GM10266 (cell line): Measurements from ENCODE around the gene MGAT4A.

Experiments
- DNase-seq: peaks from one replicate; pipeline ENCODE4 v3.0.0; 2012; ENCODE audit errors: extremely low spot score
- CTCF ChIP-seq: IDR thresholded peaks from 2 replicates; pipeline ENCODE4 v1.5.1; 2012; ENCODE audit warnings: mild to moderate bottlenecking, low read depth; ENCODE audit not compliant: control insufficient read depth, insufficient read depth; ENCODE audit errors: missing control alignments

Gene MGAT4A

GRCh38 chr2:98614024-98614739 lies 116.8 kb downstream of the MGAT4A start:
- DNase-seq, result no peak
- TF ChIP-seq CTCF, result no peak

GRCh38 chr2:98608962-98609604 lies 121.8 kb downstream of the MGAT4A start:
- TF ChIP-seq CTCF, result no peak
- no peak for DNase-seq

- DNase-seq, result peak; percentile 95
- no peak for TF ChIP-seq CTCF
Measured at GRCh38 chr2:98608116-98608961, 122.6 kb downstream of the MGAT4A start, which contains the start of the genes COA5 and UNC50. COA5 (minus strand) TSS chr2:98608512; CDS start chr2:98608405, 107 bp downstream. UNC50 (plus strand) TSS chr2:98608589; CDS start chr2:98609760, 1,171 bp downstream.

- no peak for TF ChIP-seq CTCF
- DNase-seq, result no peak
Measured at GRCh38 chr2:98607741-98608115, 123.2 kb downstream of the MGAT4A start.

GRCh38 chr2:98607104-98607503 lies 123.8 kb downstream of the MGAT4A start:
- TF ChIP-seq CTCF, result no peak
- DNase-seq, result no peak

GRCh38 chr2:98606431-98606830 lies 124.5 kb downstream of the MGAT4A start:
- DNase-seq, result no peak
- TF ChIP-seq CTCF, result no peak
